ENCODE measurements around the gene PROM1. TPM values are rescaled to one million over a fixed set of nuclear protein-coding genes. Genes with fewer than 3 reads are reported as not detected.

PROM1 gene
- total and polyA plus RNA-seq, 2 of the 13 experiments (the other 11 are each of a cell fraction or from before 2014, with no cell fraction given): 3.9 to 16.4 TPM

- TF ChIP-seq EZH2 (conservative IDR thresholded peaks at IDR 0.05; ENCODE audit: low read depth, low read length) (no peak), ZNF451 (CRISPR knock-in tag; IDR thresholded peaks at IDR 0.05) (no peak), USF2 (IDR thresholded peaks at IDR 0.05; ENCODE audit: low read depth, low read length) (no peak), USF2 (CRISPR knock-in tag; IDR thresholded peaks at IDR 0.05; ENCODE audit: borderline replicate concordance) (peak; percentile 11; the same call in 1 of the 2 replicates), RBM22 (optimal IDR thresholded peaks at IDR 0.05; ENCODE audit: low read length) (no peak), HNF1A (IDR thresholded peaks at IDR 0.05; ENCODE audit: low read depth) (peak; percentile 72), HNF1A (CRISPR knock-in tag; IDR thresholded peaks at IDR 0.05; ENCODE audit: borderline replicate concordance) (peak; percentile 49; the same call in 1 of the 2 replicates), FOSL1 (CRISPR knock-in tag; IDR thresholded peaks at IDR 0.05; ENCODE audit: borderline replicate concordance) (peak; percentile 21; the same call in 1 of the 2 replicates), GFI1 (CRISPR knock-in tag; IDR thresholded peaks at IDR 0.05; ENCODE audit: borderline replicate concordance) (peak; percentile 81; the same call in 1 of the 2 replicates), SSRP1 (CRISPR knock-in tag; IDR thresholded peaks at IDR 0.05) (no peak), ZNF878 (CRISPR knock-in tag; IDR thresholded peaks at IDR 0.05) (no peak), GATAD2A (CRISPR knock-in tag; IDR thresholded peaks at IDR 0.05) (peak; percentile 96), NFYB (CRISPR knock-in tag; IDR thresholded peaks at IDR 0.05) (peak; percentile 27; the same call in 1 of the 2 replicates), ZNF317 (CRISPR knock-in tag; IDR thresholded peaks at IDR 0.05) (no peak), ISL2 (CRISPR knock-in tag; IDR thresholded peaks at IDR 0.05) (peak; percentile 92; the same call in 1 of the 2 replicates), RXRB (CRISPR knock-in tag; IDR thresholded peaks at IDR 0.05; ENCODE audit: borderline replicate concordance) (peak; percentile 43; the same call in 1 of the 2 replicates), NKX3-1 (CRISPR knock-in tag; IDR thresholded peaks at IDR 0.05) (peak; percentile 16; the same call in 1 of the 2 replicates), POGZ (CRISPR knock-in tag; IDR thresholded peaks at IDR 0.05) (0 out of 2 replicates have a peak, but pooled peaks have one; percentile 45), SP1 (IDR thresholded peaks at IDR 0.05) (no peak), SP1 (CRISPR knock-in tag; IDR thresholded peaks at IDR 0.05) (no peak), ZGPAT (CRISPR knock-in tag; IDR thresholded peaks at IDR 0.05) (peak; percentile 78), ZNF709 (CRISPR knock-in tag; IDR thresholded peaks at IDR 0.05) (no peak), TCF12 (IDR thresholded peaks at IDR 0.05) (no peak), TCF12 (CRISPR knock-in tag; IDR thresholded peaks at IDR 0.05) (no peak), MBD4 (IDR thresholded peaks at IDR 0.05; ENCODE audit: borderline replicate concordance, low read length) (peak; percentile 46; the same call in 1 of the 2 replicates)
These were observed 49.6 kb downstream of the PROM1 start (continued) for GRCh38 chr4:16034010-16034748.

All from HepG2 (cell line).